Mucosa of descending colon (tissue), 3 donors: Measurements from ENCODE around the gene ARHGEF11. TPM values are rescaled to one million over a fixed set of nuclear protein-coding genes. Genes with fewer than 3 reads are reported as not detected.

Source experiments
- ATAC-seq: fragments of 200-7000 bp; cut with Tn5 transposase; one replicate; pipeline ENCODE4 v1.9.1; 2020; ENCODE audit warnings: mild to moderate bottlenecking, moderate library complexity
- DNase-seq, 3 donors: peaks; one replicate each; pipeline ENCODE4 v3.0.0-alpha.2; 2020
- H3K36me3 ChIP-seq: fragments of 200-600 bp; one replicate; pipeline ENCODE4 v1.8.0; 2021; ENCODE audit warnings: low read depth, mild to moderate bottlenecking
- H3K4me1 ChIP-seq: fragments of 200-600 bp; one replicate; pipeline ENCODE4 v1.8.0; 2021; ENCODE audit warnings: low read depth, mild to moderate bottlenecking
- H3K4me3 ChIP-seq: fragments of 200-600 bp; one replicate; pipeline ENCODE4 v1.8.0; 2021; ENCODE audit warnings: mild to moderate bottlenecking
- H3K9me3 ChIP-seq: fragments of 200-600 bp; one replicate; pipeline ENCODE4 v1.8.0; 2021; ENCODE audit warnings: mild to moderate bottlenecking
- intact Hi-C, 2 donors: fragments of 100-400 bp; cut with DNase I in 1 of 2; cut with micrococcal nuclease in 1 of 2; formaldehyde crosslinking; loops; one replicate each; pipeline versions ENCODE4 v1.11.0 to v1.11.1; 2022; cut with DNase I, micrococcal nuclease
- total RNA-seq, 3 donors: library from RNA; stranded (reverse); fragmentation: NEBNext Ultra II Directional in 2 of 3; extraction: Animal tissue kit (Norgen Biotek cat#: 25700) in 2 of 3; gene quantifications; one replicate each; pipeline versions ENCODE4 v1.2.1 to v1.2.4, GENCODE V29; 2021 to 2023
- TF ChIP-seq, protein P1 (sequence below): fragments of 200-600 bp; IDR thresholded peaks from one replicate; pipeline ENCODE4 v1.8.0; 2022; ENCODE audit warnings: antibody characterized with exemption, mild to moderate bottlenecking
- donor health status: DM: no; HTN: no; CAD: no; lungs with moderate emphysema.
- donor health status: DM: no; HTN: no; CAD: no.
- donor health status: DM: no; HTN: yes; CAD: no.

The ARHGEF11 gene
- total RNA-seq, 3 donors from 2014 or later, result 47.7 to 75.1 (median 60.0) TPM

DNA sequence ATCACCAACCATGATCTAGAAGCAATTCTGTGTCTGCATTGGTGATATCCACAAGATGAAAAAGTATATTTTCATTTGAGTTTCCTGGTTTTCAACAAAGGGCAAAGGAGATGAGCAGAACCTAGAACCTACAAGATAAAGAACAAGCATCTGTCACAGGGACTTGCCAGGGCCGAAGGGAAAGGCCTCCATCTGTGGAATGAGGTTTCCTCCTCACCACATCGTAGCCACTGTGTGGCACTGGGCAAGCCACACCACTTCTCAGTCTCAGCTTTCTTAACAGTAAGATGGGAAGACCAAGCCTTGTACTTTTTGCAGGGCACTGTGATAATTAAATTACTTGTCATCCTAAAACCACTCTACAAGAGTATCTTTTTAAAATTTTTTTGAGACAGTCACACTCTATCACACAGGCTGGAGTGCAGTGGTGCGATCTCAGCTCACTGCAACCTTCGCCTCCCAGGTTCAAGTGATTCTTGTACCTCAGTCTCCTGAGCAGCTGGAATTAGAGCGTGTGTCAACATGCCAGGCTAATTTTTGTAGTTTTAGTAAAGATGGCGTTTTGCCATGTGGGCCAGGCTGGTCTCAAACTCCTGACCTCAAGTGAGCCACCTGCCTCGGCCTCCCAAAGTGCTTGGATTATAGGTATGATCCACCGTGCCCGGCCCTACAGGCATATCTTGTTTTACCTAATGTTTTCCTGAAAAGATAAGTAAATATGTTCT is 45.8 kb downstream of the ARHGEF11 start:
- no peaks in the 10 kb centered on the region for H3K9me3 ChIP-seq
- no peak for ATAC-seq
- TF ChIP-seq, protein P1, sequence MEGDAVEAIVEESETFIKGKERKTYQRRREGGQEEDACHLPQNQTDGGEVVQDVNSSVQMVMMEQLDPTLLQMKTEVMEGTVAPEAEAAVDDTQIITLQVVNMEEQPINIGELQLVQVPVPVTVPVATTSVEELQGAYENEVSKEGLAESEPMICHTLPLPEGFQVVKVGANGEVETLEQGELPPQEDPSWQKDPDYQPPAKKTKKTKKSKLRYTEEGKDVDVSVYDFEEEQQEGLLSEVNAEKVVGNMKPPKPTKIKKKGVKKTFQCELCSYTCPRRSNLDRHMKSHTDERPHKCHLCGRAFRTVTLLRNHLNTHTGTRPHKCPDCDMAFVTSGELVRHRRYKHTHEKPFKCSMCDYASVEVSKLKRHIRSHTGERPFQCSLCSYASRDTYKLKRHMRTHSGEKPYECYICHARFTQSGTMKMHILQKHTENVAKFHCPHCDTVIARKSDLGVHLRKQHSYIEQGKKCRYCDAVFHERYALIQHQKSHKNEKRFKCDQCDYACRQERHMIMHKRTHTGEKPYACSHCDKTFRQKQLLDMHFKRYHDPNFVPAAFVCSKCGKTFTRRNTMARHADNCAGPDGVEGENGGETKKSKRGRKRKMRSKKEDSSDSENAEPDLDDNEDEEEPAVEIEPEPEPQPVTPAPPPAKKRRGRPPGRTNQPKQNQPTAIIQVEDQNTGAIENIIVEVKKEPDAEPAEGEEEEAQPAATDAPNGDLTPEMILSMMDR, result no peak
- DNase-seq, result no peak
- H3K4me3 ChIP-seq, result no peak overlapping the region
- peaks cover 8% of the 10 kb centered on the region for H3K4me1 ChIP-seq
- H3K36me3 ChIP-seq, result no peaks in the 10 kb centered on the region
- intact Hi-C loops, result no loop called here

DNA sequence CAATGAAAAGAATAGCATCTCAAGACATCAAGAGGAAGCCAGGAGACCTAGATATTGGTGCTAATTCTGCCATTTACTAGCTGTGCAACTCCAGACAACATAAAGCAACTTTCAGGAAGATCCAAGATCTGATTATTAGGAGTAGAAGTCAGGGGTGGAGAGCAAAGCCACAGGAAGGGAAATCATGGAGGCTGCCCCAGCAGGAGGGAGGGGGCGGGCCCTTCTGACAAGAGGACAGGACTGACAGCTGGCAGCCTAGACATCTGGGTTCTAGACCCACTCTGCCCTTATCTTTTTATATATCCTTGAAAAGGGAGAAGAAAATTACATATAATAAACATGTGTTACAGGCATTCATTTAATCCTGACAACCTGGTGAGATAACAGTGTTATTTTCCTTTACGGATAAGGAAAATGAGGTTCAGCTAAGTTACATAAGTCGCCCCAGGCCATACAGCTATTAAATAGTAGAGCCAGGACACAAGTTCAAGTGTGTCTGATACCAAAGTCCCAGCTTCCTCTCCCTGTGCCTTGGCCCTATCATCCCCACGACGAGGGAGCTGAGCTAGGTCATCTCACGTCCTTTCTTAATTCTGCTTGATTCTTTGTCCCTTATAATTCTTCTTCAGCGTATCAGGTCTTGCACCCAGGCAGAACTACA is 46.6 kb downstream of the ARHGEF11 start:
- peak; percentile 31 for ATAC-seq
- H3K36me3 ChIP-seq, result no peaks in the 10 kb centered on the region
- no peaks in the 10 kb centered on the region for H3K9me3 ChIP-seq
- no peak overlapping the region for H3K4me3 ChIP-seq
- peaks cover 16% of the 10 kb centered on the region for H3K4me1 ChIP-seq
- TF ChIP-seq, protein P1, result no peak
- intact Hi-C loops, result no loop called here
- DNase-seq, result peak in 1 of 3 donors; percentile 15

DNA sequence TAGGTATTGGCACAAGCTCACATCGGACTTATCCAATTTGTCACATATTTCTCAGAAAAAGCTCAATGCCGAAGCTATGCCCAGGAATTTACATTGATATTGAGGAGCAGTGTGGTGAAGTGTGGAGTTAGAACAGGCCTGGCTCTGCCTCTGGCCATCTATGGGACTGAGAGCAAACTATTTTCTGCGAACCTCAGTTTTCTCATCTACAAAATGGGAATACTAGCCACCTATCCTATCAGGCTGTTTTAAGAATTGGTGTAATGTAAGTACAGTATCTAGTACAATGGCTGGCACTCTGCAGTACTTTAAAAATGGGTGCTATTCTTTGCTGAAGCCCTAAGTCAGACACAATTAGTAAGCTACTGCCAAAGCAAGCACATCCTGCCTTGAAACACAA is 47.2 kb downstream of the ARHGEF11 start:
- H3K9me3 ChIP-seq, result no peaks in the 10 kb centered on the region
- DNase-seq (no peak), ATAC-seq (no peak)
- TF ChIP-seq, protein P1, result no peak
- H3K4me1 ChIP-seq, result peaks cover 19% of the 10 kb centered on the region
- intact Hi-C loops, result no loop called here
- no peak overlapping the region for H3K4me3 ChIP-seq
- no peaks in the 10 kb centered on the region for H3K36me3 ChIP-seq

DNA sequence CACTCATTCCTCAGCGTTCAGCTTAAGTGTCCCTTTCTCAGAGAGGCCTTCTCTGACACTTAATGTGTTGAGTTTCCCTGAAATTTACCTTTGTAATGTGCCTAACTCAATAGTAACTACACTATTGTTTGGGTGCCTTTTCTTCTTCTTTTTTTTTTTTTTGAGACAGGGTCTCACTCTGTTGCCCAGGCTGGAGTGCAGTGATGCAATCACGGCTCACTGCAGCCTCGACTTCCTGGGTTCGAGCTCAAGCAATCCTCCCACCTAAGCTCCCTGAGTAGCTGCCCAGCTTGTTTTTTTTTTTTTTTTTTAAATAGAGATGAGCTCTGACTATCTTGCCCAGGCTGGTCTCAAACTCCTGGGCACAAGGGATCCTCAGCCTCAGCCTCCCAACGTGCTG is 50.1 kb downstream of the ARHGEF11 start:
- intact Hi-C loops, result no loop called here
- TF ChIP-seq, protein P1, result no peak
- Histone ChIP-seq H3K36me3 (no peaks in the 10 kb centered on the region), H3K4me1 (peaks cover 28% of the 10 kb centered on the region), H3K4me3 (no peak overlapping the region), H3K9me3 (no peaks in the 10 kb centered on the region)
- no peak for ATAC-seq
- no peak for DNase-seq

DNA sequence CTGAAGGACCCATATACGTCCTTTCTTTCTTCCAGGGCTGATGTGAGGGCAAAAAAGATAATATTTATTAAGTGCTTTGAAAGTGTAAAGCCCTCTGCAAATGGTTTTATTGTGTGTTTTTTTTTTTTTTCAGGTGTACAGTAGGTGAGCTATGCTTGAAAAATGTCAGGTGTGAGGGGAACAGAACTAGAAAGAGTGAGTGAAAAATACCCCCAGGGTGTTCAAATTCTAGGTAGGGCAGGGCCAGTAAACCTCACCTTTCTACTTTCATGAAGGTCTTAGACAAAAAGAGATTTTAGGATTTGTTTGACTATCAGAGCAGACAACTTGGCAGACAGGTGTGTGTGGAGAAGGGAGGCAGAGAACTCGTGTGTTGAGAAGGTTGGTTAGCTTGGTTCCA is 51.3 kb downstream of the ARHGEF11 start:
- ATAC-seq, result no peak
- H3K4me1 ChIP-seq, result peaks cover 25% of the 10 kb centered on the region
- DNase-seq, result no peak
- H3K9me3 ChIP-seq, result no peaks in the 10 kb centered on the region
- no peaks in the 10 kb centered on the region for H3K36me3 ChIP-seq
- intact Hi-C loops, result no loop called here
- TF ChIP-seq, protein P1, result no peak
- H3K4me3 ChIP-seq, result no peak overlapping the region
